Kidney glomerular epithelial cell (primary cell): ENCODE results near the gene TEPSIN.

Experiments used
- DNase-seq: peaks from one replicate; lab custom pipeline; 2025; lab: John Stamatoyannopoulos, UW

The TEPSIN gene

GRCh38 chr17:81183316-81183715 lies 55.5 kb downstream of the TEPSIN start:
- DNase-seq: no peak

- no peak for DNase-seq
These were observed 56.3 kb downstream of the TEPSIN start for GRCh38 chr17:81182596-81182995.

GRCh38 chr17:81181811-81182185 lies 57.1 kb downstream of the TEPSIN start:
- DNase-seq: no peak

GRCh38 chr17:81180836-81181810 lies 57.7 kb downstream of the TEPSIN start:
- no peak for DNase-seq

- no peak for DNase-seq
These were observed 59.0 kb downstream of the TEPSIN start for GRCh38 chr17:81179861-81180260.

- DNase-seq: no peak
These were observed 59.6 kb downstream of the TEPSIN start for GRCh38 chr17:81179220-81179619.
